HepG2 (cell line): Measurements from ENCODE around the gene MRPS14. TPM values are rescaled to one million over a fixed set of nuclear protein-coding genes. Genes with fewer than 3 reads are reported as not detected.

Experiments used
- ATAC-seq: fragments of 200-7000 bp; cut with Tn5 transposase; 3 replicates; pipeline ENCODE4 v1.9.1; 2020; ENCODE audit warnings: mild to moderate bottlenecking, moderate library complexity
- BruUV-seq: library from RNA; stranded (reverse); fragments of 400-500 nt; replicated peaks from 2 replicates; lab custom pipeline; 2021; lab: Mats Ljungman, UMichigan
- CTCF ChIA-PET: fragments of 300-600 bp; formaldehyde crosslinking; extraction: SDS; loops from one replicate; lab custom pipeline; 2021; ENCODE audit warnings: low total read pairs, inconsistent platforms, low intra/inter-chr PET ratio; lab: Yijun Ruan, JAX
- POLR2A ChIA-PET: fragments of 350-600 bp; sonication (Branson Sonifier 250); formaldehyde crosslinking; loops from one replicate; lab custom pipeline; 2020; ENCODE audit warnings: antibody characterized with exemption, inconsistent platforms; lab: Yijun Ruan, JAX
- DNase-seq: peaks from one replicate; pipeline ENCODE4 v3.0.0-alpha.2; 2015; ENCODE audit warnings: low spot score
- FAIRE-seq: peaks from 3 replicates; lab custom pipeline; 2011; peaks lifted over from hg19 to GRCh38; lab: Jason Lieb, UNC
- H2AFZ ChIP-seq: one replicate; pipeline ENCODE4 v1.6.1; 2011; ENCODE audit warnings: low read length, inconsistent platforms
- H3K27ac ChIP-seq: fragments of 300-600 bp; 3 replicates; pipeline ENCODE4 v1.8.0; 2011; ENCODE audit warnings: mixed run types, mild to moderate bottlenecking, mixed read lengths, low read length, inconsistent platforms; ENCODE audit not compliant: insufficient read depth; ENCODE audit errors: extremely low read length
- H3K27me3 ChIP-seq, 2 experiments: fragments of 200-600 bp in 1 of 2; 2 replicates in 1 of 2; 3 replicates in 1 of 2; pipeline versions ENCODE4 v1.6.0 to v1.8.0; 2011; ENCODE audit warnings: low read length in 2 of 2, mild to moderate bottlenecking in 2 of 2, moderate library complexity in 2 of 2, inconsistent platforms in 1 of 2; ENCODE audit not compliant: insufficient read depth in 2 of 2, control insufficient read depth in 1 of 2
- H3K36me3 ChIP-seq, 2 experiments: fragments of 200-600 bp in 1 of 2; replicated peaks in 1 of 2; 2 replicates in 1 of 2; 3 replicates in 1 of 2; pipeline versions ENCODE4 v1.5.1 to v1.8.0; 2011; ENCODE audit warnings: low read length in 2 of 2, inconsistent platforms in 1 of 2; ENCODE audit not compliant: insufficient read depth in 2 of 2, control insufficient read depth in 1 of 2
- H3K4me1 ChIP-seq: 2 replicates; pipeline ENCODE4 v1.5.1; 2012; ENCODE audit warnings: low read length, inconsistent platforms; ENCODE audit not compliant: insufficient read depth
- H3K4me2 ChIP-seq: 2 replicates; pipeline ENCODE4 v1.6.0; 2011; ENCODE audit warnings: low read depth, low read length, inconsistent platforms
- H3K4me3 ChIP-seq, 3 experiments: fragments of 200-600 bp in 1 of 3; sonication (generic), shearing (Covaris generic) in 1 of 3; replicated peaks in 1 of 3; 2 replicates each; pipeline ENCODE4 v1.5.1; 2011 to 2016; ENCODE audit warnings: low read length in 3 of 3, inconsistent platforms in 2 of 3, low read depth in 2 of 3, mild to moderate bottlenecking in 2 of 3, control low read depth in 1 of 3, mixed read lengths in 1 of 3; ENCODE audit not compliant: insufficient read depth in 1 of 3
- H3K79me2 ChIP-seq: one replicate; pipeline ENCODE4 v1.6.1; 2011; ENCODE audit warnings: low read length, inconsistent platforms; ENCODE audit not compliant: insufficient read depth
- H3K9ac ChIP-seq: 2 replicates; pipeline ENCODE4 v1.6.0; 2011; ENCODE audit warnings: mild to moderate bottlenecking, low read depth, low read length, inconsistent platforms; ENCODE audit not compliant: insufficient read depth
- H3K9me3 ChIP-seq: 2 replicates; pipeline ENCODE4 v1.5.1; 2012; ENCODE audit warnings: mild to moderate bottlenecking, low read length
- H4K20me1 ChIP-seq: 2 replicates; pipeline ENCODE4 v1.6.0; 2011; ENCODE audit warnings: inconsistent platforms, mild to moderate bottlenecking, low read length, moderate library complexity; ENCODE audit not compliant: insufficient read depth
- BCL6 ChIP-seq: IDR thresholded peaks from 2 replicates; pipeline ENCODE4 v1.6.1; 2016; ENCODE audit warnings: missing genetic modification reagents, missing compliant biosample characterization
- CERS6 ChIP-seq: sonication (generic); formaldehyde crosslinking; IDR thresholded peaks from 2 replicates; pipeline ENCODE4 v1.5.0; 2020; ENCODE audit warnings: missing genetic modification reagents
- FLYWCH1 ChIP-seq: sonication (generic); formaldehyde crosslinking; IDR thresholded peaks from 2 replicates; pipeline ENCODE4 v1.8.1; 2023; ENCODE audit warnings: mild to moderate bottlenecking, missing genetic modification reagents
- GATAD2A ChIP-seq: IDR thresholded peaks from 2 replicates; pipeline ENCODE4 v1.6.1; 2016
- GLI4 ChIP-seq: sonication (generic); formaldehyde crosslinking; IDR thresholded peaks from 2 replicates; pipeline ENCODE4 v1.5.1; 2020; ENCODE audit warnings: missing genetic modification reagents, mild to moderate bottlenecking, moderate library complexity, borderline replicate concordance
- KAT8 ChIP-seq: IDR thresholded peaks from 2 replicates; pipeline ENCODE4 v1.6.1; 2016; ENCODE audit warnings: missing genetic modification reagents, missing compliant biosample characterization
- KDM3A ChIP-seq: IDR thresholded peaks from 2 replicates; pipeline ENCODE4 v1.6.1; 2018; ENCODE audit warnings: low read depth, missing compliant biosample characterization
- MBNL3 ChIP-seq: fragments of 250-450 bp; sonication (Bioruptor Pico); conservative IDR thresholded peaks from 2 replicates; pipeline ENCODE4 v1.8.0; 2022; ENCODE audit warnings: mild to moderate bottlenecking, inconsistent platforms
- NFE2L2 ChIP-seq: fragments of 150-350 bp; IDR thresholded peaks from 2 replicates; pipeline ENCODE4 v1.6.1; 2014; ENCODE audit warnings: low read length
- NFYB ChIP-seq: sonication (generic); formaldehyde crosslinking; IDR thresholded peaks from 2 replicates; pipeline ENCODE4 v1.4.0; 2020; ENCODE audit warnings: missing genetic modification reagents
- PBX2 ChIP-seq: IDR thresholded peaks from 2 replicates; pipeline ENCODE4 v1.6.1; 2016; ENCODE audit warnings: control low read depth
- SMC3 ChIP-seq: IDR thresholded peaks from 2 replicates; pipeline ENCODE4 v1.6.1; 2011; ENCODE audit warnings: low read length, improper control_type of control experiment
- TOE1 ChIP-seq: sonication (generic); formaldehyde crosslinking; IDR thresholded peaks from 2 replicates; pipeline ENCODE4 v1.4.0; 2020; ENCODE audit warnings: mild to moderate bottlenecking, missing genetic modification reagents
- TP53 ChIP-seq: sonication (generic); formaldehyde crosslinking; conservative IDR thresholded peaks from 2 replicates; pipeline ENCODE4 v1.4.0; 2020; ENCODE audit warnings: missing genetic modification reagents
- U2AF1 ChIP-seq: fragments of 200-400 bp; formaldehyde crosslinking; optimal IDR thresholded peaks from 2 replicates; pipeline ENCODE3; 2017; ENCODE audit warnings: mild to moderate bottlenecking, low read depth, low read length
- XBP1 ChIP-seq: sonication (generic); formaldehyde crosslinking; IDR thresholded peaks from 2 replicates; pipeline ENCODE4 v1.5.0; 2020; ENCODE audit warnings: missing genetic modification reagents
- ZC3H4 ChIP-seq: sonication (generic); formaldehyde crosslinking; IDR thresholded peaks from 2 replicates; pipeline ENCODE4 v1.4.0; 2020; ENCODE audit warnings: missing genetic modification reagents, borderline replicate concordance
- ZFP36L1 ChIP-seq: sonication (generic); formaldehyde crosslinking; IDR thresholded peaks from 2 replicates; pipeline ENCODE4 v1.8.0; 2022; ENCODE audit warnings: mild to moderate bottlenecking, missing genetic modification reagents, moderate library complexity
- ZFP36L2 ChIP-seq: sonication (generic); formaldehyde crosslinking; IDR thresholded peaks from 2 replicates; pipeline ENCODE4 v1.4.0; 2020; ENCODE audit warnings: missing genetic modification reagents
- ZNF431 ChIP-seq: sonication (generic); formaldehyde crosslinking; IDR thresholded peaks from 2 replicates; pipeline ENCODE4 v1.9.0; 2022; ENCODE audit warnings: missing genetic modification reagents, low read depth, mild to moderate bottlenecking, borderline replicate concordance
- ZNF691 ChIP-seq: sonication (generic); formaldehyde crosslinking; IDR thresholded peaks from 2 replicates; pipeline ENCODE4 v1.4.0; 2020; ENCODE audit warnings: missing genetic modification reagents, low read depth, mild to moderate bottlenecking, borderline replicate concordance
- ZNF766 ChIP-seq: sonication (generic); formaldehyde crosslinking; IDR thresholded peaks from 2 replicates; pipeline ENCODE4 v1.5.0; 2020; ENCODE audit warnings: missing genetic modification reagents, borderline replicate concordance
- ZNF878 ChIP-seq: sonication (generic); formaldehyde crosslinking; IDR thresholded peaks from 2 replicates; pipeline ENCODE4 v1.8.1; 2023; ENCODE audit warnings: mild to moderate bottlenecking, missing genetic modification reagents, moderate library complexity
- ZSCAN20 ChIP-seq: sonication (generic); formaldehyde crosslinking; IDR thresholded peaks from 2 replicates; pipeline ENCODE4 v1.4.0; 2020; ENCODE audit warnings: missing genetic modification reagents, mild to moderate bottlenecking, borderline replicate concordance
- WGBS: methylation state at CpG from one replicate; pipeline ENCODE4 v1.1.6; 2017; ENCODE audit warnings: low lambda C conversion rate; 5-methylcytosine and 5-hydroxymethylcytosine counted together
- in situ Hi-C: cut with HindIII; loops from 2 replicates; pipeline ENCODE4 v1.10.0; 2017; ENCODE audit warnings: low pct_unique_long_range_greater_than_20kb; ENCODE audit not compliant: extremely low pct_ligation_motif_present
- intact Hi-C: fragments of 100-400 bp; cut with micrococcal nuclease; formaldehyde crosslinking; loops from one replicate; pipeline ENCODE4 v1.10.0; 2022; ENCODE audit not compliant: unreplicated experiment
- polyA plus RNA-seq, 8 experiments: library from polyadenylated mRNA; depleted of rRNA in 3 of 8; stranded (reverse) in 7 of 8; unstranded in 1 of 8; fragments of >200 nt; fragmentation: Illumina TruSeq in 4 of 8; extraction: Trizol in 4 of 8; gene quantifications; 2 replicates each; pipeline versions ENCODE4 v1.2.1 to v1.2.3, GENCODE V29; 2011 to 2016; ENCODE audit warnings: low read depth in 4 of 8, missing spikeins in 1 of 8, mixed read lengths in 1 of 8; ENCODE audit not compliant: insufficient read depth in 1 of 8
- total RNA-seq, 5 experiments: library from RNA; depleted of rRNA; stranded (reverse); fragments of >200 nt; fragmentation: Illumina TruSeq; extraction: Trizol; gene quantifications; 2 replicates each; pipeline ENCODE4 v1.2.3, GENCODE V29; 2016; ENCODE audit warnings: low read depth in 1 of 5

Gene MRPS14
- total and polyA plus RNA-seq, 2 of the 13 experiments (the other 11 are each of a cell fraction or from before 2014, with no cell fraction given), result 36.6 to 43.2 TPM

GRCh38 chr1:174998569-174999215, 24.5 kb downstream of the MRPS14 start:
- peak overlapping the region; percentile 68 to 92 (median 79) for H3K4me3 ChIP-seq
- no peak for FAIRE-seq
- BruUV-seq, result no TSS peak
- peak overlapping the region; percentile 98 for H3K9ac ChIP-seq
- H3K4me2 ChIP-seq, result peak overlapping the region; percentile 80
- H3K27me3 ChIP-seq, result no peaks in the 10 kb centered on the region; a peak in 1 of 5 replicates
- peak; percentile 72 for DNase-seq
- peaks cover 36% of the 10 kb centered on the region for H3K79me2 ChIP-seq
- H3K9me3 ChIP-seq, result no peaks in the 10 kb centered on the region
- H2AFZ ChIP-seq, result no peak overlapping the region
- POLR2A ChIA-PET, result interaction anchor here (0.6 to 3.8 kb wide), 24 partner anchors 9 to 1284 kb away, joined by 3 to 124 read pairs (median 4); partner anchors contain the start of genes COP1, KLHL20, MRPS14 and ZBTB37
- peak overlapping the region; percentile 98 for H3K27ac ChIP-seq
- in situ Hi-C loops, result loop anchor here (5.0 to 25.0 kb wide), 2 partner anchors 226 to 736 kb away; no protein-coding TSS in a partner anchor
- peaks cover 66% of the 10 kb centered on the region for H3K4me1 ChIP-seq
- peaks cover 4% of the 10 kb centered on the region; the same call in 1 of the 2 replicates for H4K20me1 ChIP-seq
- CTCF ChIA-PET, result interaction anchor here (2.3 kb wide), 1 partner anchor 229 kb away, joined by 26 read pairs; no protein-coding TSS in a partner anchor
- under 1% methylated on average over 18 of the region's 19 CpGs for WGBS
- peak; percentile 19 for ATAC-seq
- intact Hi-C loops, result loop anchor here (1.0 to 5.0 kb wide), 4 partner anchors 46 to 731 kb away; no protein-coding TSS in a partner anchor
- H3K36me3 ChIP-seq, result no peaks in the 10 kb centered on the region; a peak in 2 of 5 replicates
- no peak for TF ChIP-seq ZNF691
- TF ChIP-seq NFYB (CRISPR knock-in tag), result no peak
- TF ChIP-seq ZNF431, result no peak
- no peak for TF ChIP-seq BCL6 (CRISPR knock-in tag)
- no peak for TF ChIP-seq U2AF1
- no peak for TF ChIP-seq KAT8
- no peak for TF ChIP-seq CERS6 (CRISPR knock-in tag)
- peak; percentile 76; the same call in 1 of the 2 replicates for TF ChIP-seq ZNF878
- TF ChIP-seq ZSCAN20 (CRISPR knock-in tag), result peak; percentile 54; the same call in 1 of the 2 replicates
- TF ChIP-seq PBX2 (CRISPR knock-in tag), result no peak
- no peak for TF ChIP-seq XBP1
- TF ChIP-seq MBNL3 (CRISPR knock-in tag), result no peak
- peak; percentile 37; the same call in 1 of the 2 replicates for TF ChIP-seq ZC3H4
- TF ChIP-seq FLYWCH1 (CRISPR knock-in tag), result peak; percentile 24; the same call in 1 of the 2 replicates
- TF ChIP-seq ZFP36L2, result no peak
- TF ChIP-seq TOE1 (CRISPR knock-in tag), result no peak
- 0 out of 2 replicates have a peak, but pooled peaks have one; percentile 19 for TF ChIP-seq GLI4
- TF ChIP-seq KDM3A (CRISPR knock-in tag), result no peak
- TF ChIP-seq SMC3, result peak; percentile 72
- TF ChIP-seq GATAD2A (CRISPR knock-in tag), result peak; percentile 11; the same call in 1 of the 2 replicates
- TF ChIP-seq ZNF766, result 0 out of 2 replicates have a peak, but pooled peaks have one; percentile 14
- TF ChIP-seq NFE2L2, result no peak
- no peak for TF ChIP-seq ZFP36L1
- TF ChIP-seq TP53 (CRISPR knock-in tag), result 0 out of 2 replicates have a peak, but pooled peaks have one; percentile 16
